Mesothelial cell of epicardium (in vitro differentiated cells): ENCODE data around the gene CASTOR1. TPM values are rescaled to one million over a fixed set of nuclear protein-coding genes. Genes with fewer than 3 reads are reported as not detected.

Source experiments
- DNase-seq, 2 experiments: peaks; one replicate each; pipeline ENCODE4 v3.0.0; 2021; ENCODE audit warnings: low spot score in 2 of 2; ENCODE audit not compliant: unreplicated experiment in 2 of 2
- H3K27ac Mint-ChIP-seq: 2 replicates; pipeline ENCODE4 v1.8.0; 2021; ENCODE audit warnings: mixed read lengths
- H3K27me3 Mint-ChIP-seq: 2 replicates; pipeline ENCODE4 v1.8.0; 2021; ENCODE audit warnings: low read depth, mixed read lengths
- H3K36me3 Mint-ChIP-seq: 2 replicates; pipeline ENCODE4 v1.8.0; 2021; ENCODE audit warnings: mixed read lengths
- H3K4me1 Mint-ChIP-seq: 2 replicates; pipeline ENCODE4 v1.8.0; 2021; ENCODE audit warnings: mixed read lengths
- H3K4me3 Mint-ChIP-seq: 2 replicates; pipeline ENCODE4 v1.8.0; 2021; ENCODE audit warnings: mild to moderate bottlenecking, moderate library complexity, mixed read lengths
- H3K9me3 Mint-ChIP-seq: 2 replicates; pipeline ENCODE4 v1.8.0; 2021; ENCODE audit warnings: mixed read lengths
- total RNA-seq: library from RNA; stranded (reverse); gene quantifications from 3 replicates; pipeline ENCODE4 v1.2.1, GENCODE V29; 2021
- TF ChIP-seq, protein P1 (sequence below): fragments of 200-600 bp; sonication (generic); IDR thresholded peaks from one replicate; pipeline ENCODE4 v1.5.0; 2021; ENCODE audit warnings: antibody characterized with exemption; ENCODE audit not compliant: unreplicated experiment

Gene CASTOR1
- total RNA-seq, 1 donor from 2014 or later, result 13.5 TPM

DNA sequence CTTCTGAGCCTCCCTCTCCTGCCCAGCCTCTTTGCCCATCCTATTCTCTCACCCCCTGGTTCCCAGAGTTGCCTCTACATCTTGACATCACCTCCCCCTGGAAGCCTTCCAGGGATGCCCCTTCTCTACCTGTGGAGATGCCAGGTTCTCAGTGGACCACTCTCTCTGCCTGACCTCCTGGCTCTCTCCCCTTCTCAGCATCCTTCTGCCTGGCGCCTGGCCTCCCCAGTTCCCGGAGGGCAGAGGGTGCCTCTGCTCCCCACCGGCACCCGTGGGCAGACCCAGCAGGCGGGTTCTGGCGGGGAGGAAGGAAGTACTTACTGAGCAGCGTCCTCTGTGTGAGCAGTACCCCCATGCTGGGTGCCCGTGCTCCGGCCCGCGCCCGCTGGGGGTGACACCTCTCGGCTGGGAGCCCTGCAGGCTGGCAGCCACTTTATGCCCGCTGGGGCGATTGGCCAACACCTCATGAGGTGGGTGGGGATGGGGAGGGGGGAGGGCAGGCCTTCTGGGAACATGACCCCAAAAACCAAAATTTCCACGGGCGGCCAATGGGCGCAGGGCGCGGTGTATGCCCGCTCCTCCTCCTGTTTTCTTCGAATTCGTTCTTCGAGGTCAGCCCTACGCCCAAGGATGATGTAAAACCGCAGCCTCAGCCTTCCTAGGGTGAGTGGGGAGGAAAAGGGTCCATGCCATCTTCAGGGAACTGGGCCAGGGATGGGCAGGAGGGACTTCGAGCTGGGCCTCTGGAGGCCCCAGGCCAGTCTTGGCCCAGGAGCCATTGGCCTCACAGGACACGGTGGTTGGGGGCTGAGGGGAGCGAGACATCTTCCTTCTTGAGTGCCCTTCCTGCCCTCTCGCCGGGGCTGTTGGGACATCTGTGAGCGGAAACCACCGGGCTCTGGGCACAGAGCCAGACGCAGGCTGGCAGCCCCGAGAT, 22.6 kb downstream of the CASTOR1 start, which contains the start of gene OSM:
Gene OSM, minus strand, starts transcription at position 407 of the 937 bp plus-strand sequence. Its CDS starts 52 bp downstream, at position 355.
- no peaks in the 10 kb centered on the region for H3K4me1 Mint-ChIP-seq
- no peak within 1 kb of the TSS for H3K4me3 Mint-ChIP-seq
- peaks cover 6% of the 10 kb centered on the region for H3K27me3 Mint-ChIP-seq
- no peaks in the 10 kb centered on the region for H3K9me3 Mint-ChIP-seq
- DNase-seq, result no peak
- no peak within 1 kb of the TSS for H3K27ac Mint-ChIP-seq
- TF ChIP-seq, protein P1, sequence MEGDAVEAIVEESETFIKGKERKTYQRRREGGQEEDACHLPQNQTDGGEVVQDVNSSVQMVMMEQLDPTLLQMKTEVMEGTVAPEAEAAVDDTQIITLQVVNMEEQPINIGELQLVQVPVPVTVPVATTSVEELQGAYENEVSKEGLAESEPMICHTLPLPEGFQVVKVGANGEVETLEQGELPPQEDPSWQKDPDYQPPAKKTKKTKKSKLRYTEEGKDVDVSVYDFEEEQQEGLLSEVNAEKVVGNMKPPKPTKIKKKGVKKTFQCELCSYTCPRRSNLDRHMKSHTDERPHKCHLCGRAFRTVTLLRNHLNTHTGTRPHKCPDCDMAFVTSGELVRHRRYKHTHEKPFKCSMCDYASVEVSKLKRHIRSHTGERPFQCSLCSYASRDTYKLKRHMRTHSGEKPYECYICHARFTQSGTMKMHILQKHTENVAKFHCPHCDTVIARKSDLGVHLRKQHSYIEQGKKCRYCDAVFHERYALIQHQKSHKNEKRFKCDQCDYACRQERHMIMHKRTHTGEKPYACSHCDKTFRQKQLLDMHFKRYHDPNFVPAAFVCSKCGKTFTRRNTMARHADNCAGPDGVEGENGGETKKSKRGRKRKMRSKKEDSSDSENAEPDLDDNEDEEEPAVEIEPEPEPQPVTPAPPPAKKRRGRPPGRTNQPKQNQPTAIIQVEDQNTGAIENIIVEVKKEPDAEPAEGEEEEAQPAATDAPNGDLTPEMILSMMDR, result no peak
- no peaks in the 10 kb centered on the region for H3K36me3 Mint-ChIP-seq

DNA sequence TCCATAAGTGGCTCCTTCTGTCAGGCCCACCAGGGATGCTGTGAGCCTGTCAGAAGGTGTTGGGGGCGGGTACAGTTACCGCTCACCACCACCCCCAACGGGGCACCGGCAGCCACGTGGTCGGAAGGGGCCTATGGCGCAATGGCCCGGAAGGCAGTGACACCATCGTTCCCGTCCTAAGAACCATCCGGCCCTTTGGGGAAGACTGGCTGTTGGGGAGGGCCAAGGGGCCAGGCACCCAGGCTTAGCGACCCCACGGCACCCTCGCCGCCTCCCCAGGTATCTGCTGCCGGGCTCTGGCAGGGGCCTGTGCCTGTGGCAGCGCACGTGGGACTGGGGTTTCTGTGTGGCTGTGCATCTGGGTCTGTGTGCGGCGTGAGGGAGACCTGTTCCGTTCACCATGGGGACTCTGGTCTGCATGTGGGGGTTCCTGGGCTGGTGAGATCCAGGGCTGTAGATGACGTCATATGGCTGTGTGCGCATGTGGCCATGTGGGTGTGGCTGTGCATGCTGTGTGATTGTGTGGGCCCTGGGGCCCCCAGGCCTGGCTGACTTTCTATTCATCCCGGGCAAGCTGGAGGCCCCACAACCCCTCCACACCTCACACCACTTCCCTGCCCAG, 23.4 kb downstream of the CASTOR1 start:
- Mint-ChIP-seq H3K27me3 (peaks cover 6% of the 10 kb centered on the region), H3K9me3 (no peaks in the 10 kb centered on the region), H3K27ac (no peak overlapping the region), H3K4me3 (no peak overlapping the region), H3K4me1 (no peaks in the 10 kb centered on the region), H3K36me3 (no peaks in the 10 kb centered on the region)
- DNase-seq, result no peak
- TF ChIP-seq, protein P1, result no peak

DNA sequence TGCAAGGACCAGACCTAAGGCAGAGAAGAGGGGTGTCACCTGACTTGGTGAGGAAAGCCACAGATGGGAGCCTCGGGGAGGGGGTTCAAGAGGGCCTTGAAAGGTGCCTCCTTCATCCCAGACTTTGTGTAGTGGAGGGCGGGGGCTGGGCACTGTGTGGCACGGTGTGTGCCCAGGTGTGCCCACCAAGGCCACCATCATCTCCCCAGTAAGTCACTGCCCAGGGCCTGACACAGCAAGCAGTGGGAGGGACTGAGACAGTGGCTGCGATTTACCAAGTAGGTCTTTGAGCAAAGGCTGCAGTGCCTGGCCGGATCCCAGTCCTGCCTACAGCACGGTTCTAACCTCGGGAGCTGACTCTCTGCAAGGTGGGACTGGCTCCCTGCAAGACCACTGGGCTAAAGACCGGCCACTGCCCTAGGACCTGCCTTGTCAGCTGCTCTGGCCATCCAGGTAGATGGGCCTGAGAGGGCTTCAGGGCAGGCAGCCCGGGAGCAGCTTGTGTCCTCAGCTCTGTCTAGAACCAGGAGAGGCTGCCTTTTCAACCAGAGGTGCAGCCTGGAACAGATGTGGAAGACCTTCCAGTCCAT, 24.1 kb downstream of the CASTOR1 start:
- Mint-ChIP-seq H3K27ac (no peak overlapping the region), H3K27me3 (peaks cover 6% of the 10 kb centered on the region), H3K4me3 (no peak overlapping the region), H3K9me3 (no peaks in the 10 kb centered on the region), H3K36me3 (no peaks in the 10 kb centered on the region), H3K4me1 (no peaks in the 10 kb centered on the region)
- TF ChIP-seq, protein P1, result no peak
- no peak for DNase-seq

DNA sequence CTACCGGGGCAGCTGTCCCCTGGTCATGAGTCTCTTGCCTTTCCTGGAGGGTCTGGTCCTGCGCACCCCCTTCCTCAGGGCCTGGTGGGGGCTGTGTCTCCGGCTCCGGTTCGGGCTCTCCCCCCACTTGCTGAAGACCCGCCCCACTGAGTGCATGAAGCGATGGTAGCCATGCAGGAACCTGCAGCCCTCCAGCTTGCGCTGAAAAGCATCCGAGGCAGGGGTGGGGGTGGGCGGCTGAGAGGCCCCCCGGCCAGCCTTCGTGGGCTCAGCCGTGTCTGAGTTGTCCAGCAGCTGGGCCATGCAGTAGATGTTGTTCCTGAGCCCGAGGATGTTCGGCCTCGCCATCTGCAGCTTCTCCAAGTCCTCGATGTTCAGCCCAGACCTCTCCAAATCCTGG, 25.4 kb downstream of the CASTOR1 start:
- Mint-ChIP-seq H3K4me1 (no peaks in the 10 kb centered on the region), H3K9me3 (no peaks in the 10 kb centered on the region), H3K27me3 (peaks cover 8% of the 10 kb centered on the region), H3K4me3 (no peak overlapping the region), H3K27ac (no peak overlapping the region), H3K36me3 (no peaks in the 10 kb centered on the region)
- no peak for DNase-seq
- TF ChIP-seq, protein P1, result no peak

DNA sequence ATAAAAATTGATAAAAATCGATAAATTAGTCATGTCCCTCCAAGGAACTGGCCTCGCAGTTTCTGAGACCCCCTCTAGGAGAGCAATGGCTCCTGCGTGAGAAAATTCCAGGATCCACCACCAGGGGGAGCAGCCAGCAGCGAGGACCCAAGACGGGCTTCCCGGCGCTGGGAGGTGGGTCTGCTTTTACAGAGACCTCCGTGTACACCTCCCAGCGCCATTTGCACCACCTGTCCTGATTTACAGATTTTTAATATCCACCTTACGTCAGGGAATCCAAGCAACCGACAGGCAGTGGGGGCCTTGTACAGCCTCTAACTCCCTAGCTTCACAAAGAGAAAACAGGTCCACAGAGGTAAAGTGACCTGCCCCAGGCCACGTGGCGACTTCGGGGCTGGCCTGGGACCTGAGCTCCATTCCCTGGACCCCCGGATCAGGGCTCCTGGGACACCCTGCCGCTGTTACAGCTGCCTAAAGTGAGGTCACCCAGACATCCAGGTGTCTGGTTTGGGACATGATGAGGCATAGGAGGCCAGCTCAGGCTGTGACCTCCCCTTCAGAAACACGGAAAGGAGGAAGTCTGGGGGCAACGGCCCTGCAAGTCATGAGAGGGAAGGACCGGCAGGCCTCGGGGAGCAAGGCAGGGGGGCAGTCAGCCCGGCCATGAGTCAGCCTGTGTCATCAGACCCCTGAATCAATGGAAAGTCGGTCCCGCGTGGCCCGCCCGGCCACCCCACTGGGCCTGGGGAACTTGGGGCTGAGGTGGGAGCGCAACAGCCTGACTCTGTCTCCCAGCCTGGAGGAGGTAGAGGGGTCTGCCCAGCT, 26.2 kb downstream of the CASTOR1 start:
- H3K4me1 Mint-ChIP-seq, result no peaks in the 10 kb centered on the region
- peaks cover 8% of the 10 kb centered on the region for H3K27me3 Mint-ChIP-seq
- no peaks in the 10 kb centered on the region for H3K36me3 Mint-ChIP-seq
- TF ChIP-seq, protein P1, result peak; percentile 100
- no peak overlapping the region for H3K4me3 Mint-ChIP-seq
- peak; percentile 80 to 93 for DNase-seq
- H3K27ac Mint-ChIP-seq, result no peak overlapping the region
- H3K9me3 Mint-ChIP-seq, result no peaks in the 10 kb centered on the region
